H9 (cell line): ENCODE measurements around the gene FGF16. TPM values are rescaled to one million over a fixed set of nuclear protein-coding genes. Genes with fewer than 3 reads are reported as not detected.

ENCODE experiments used
- DNase-seq: peaks from one replicate; pipeline ENCODE4 v3.0.0-alpha.2; 2017
- H2AFZ ChIP-seq: one replicate; pipeline ENCODE4 v1.6.1; 2013; ENCODE audit warnings: mild to moderate bottlenecking, low read length, control low read depth, moderate library complexity
- H2AK5ac ChIP-seq: 2 replicates; pipeline ENCODE4 v1.6.1; 2013; ENCODE audit warnings: low read length, control low read depth, mixed read lengths; ENCODE audit not compliant: insufficient read length
- H2BK120ac ChIP-seq: one replicate; pipeline ENCODE4 v1.6.1; 2013; ENCODE audit warnings: low read depth, mild to moderate bottlenecking, low read length, control low read depth, inconsistent platforms; ENCODE audit not compliant: poor library complexity, severe bottlenecking
- H2BK12ac ChIP-seq: 2 replicates; pipeline ENCODE4 v1.6.1; 2013; ENCODE audit warnings: low read length, control low read depth, mixed read lengths, low read depth; ENCODE audit not compliant: insufficient read length
- H2BK15ac ChIP-seq: 2 replicates; pipeline ENCODE4 v1.6.1; 2013; ENCODE audit warnings: low read depth, low read length, control low read depth
- H2BK20ac ChIP-seq: one replicate; pipeline ENCODE4 v1.6.1; 2013; ENCODE audit warnings: low read depth, mild to moderate bottlenecking, low read length, control low read depth, inconsistent platforms; ENCODE audit not compliant: poor library complexity, severe bottlenecking
- H2BK5ac ChIP-seq: 2 replicates; pipeline ENCODE4 v1.6.1; 2013; ENCODE audit warnings: low read length, control low read depth, mixed read lengths; ENCODE audit not compliant: insufficient read length
- H3K14ac ChIP-seq: 2 replicates; pipeline ENCODE4 v1.6.1; 2013; ENCODE audit warnings: low read length, control low read depth; ENCODE audit not compliant: insufficient read depth
- H3K18ac ChIP-seq: 2 replicates; pipeline ENCODE4 v1.6.1; 2013; ENCODE audit warnings: low read depth, mild to moderate bottlenecking, mixed read lengths, low read length, control low read depth; ENCODE audit not compliant: insufficient read length
- H3K23ac ChIP-seq: 2 replicates; pipeline ENCODE4 v1.6.1; 2013; ENCODE audit warnings: low read length, control low read depth, mixed read lengths, low read depth; ENCODE audit not compliant: insufficient read length
- H3K23me2 ChIP-seq: 2 replicates; pipeline ENCODE4 v1.6.1; 2013; ENCODE audit warnings: low read depth, mild to moderate bottlenecking, mixed read lengths, low read length, control low read depth; ENCODE audit not compliant: insufficient read length, poor library complexity, severe bottlenecking
- H3K27ac ChIP-seq: 2 replicates; pipeline ENCODE4 v1.5.1; 2013; ENCODE audit warnings: low read length, control low read depth, mixed read lengths, low read depth; ENCODE audit not compliant: insufficient read length
- H3K27me3 ChIP-seq: 2 replicates; pipeline ENCODE4 v1.6.1; 2013; ENCODE audit warnings: low read length, control low read depth, inconsistent platforms; ENCODE audit not compliant: insufficient read depth
- H3K4ac ChIP-seq: 2 replicates; pipeline ENCODE4 v1.6.1; 2013; ENCODE audit warnings: low read depth, mild to moderate bottlenecking, control low read depth, inconsistent platforms, low read length, moderate library complexity
- H3K4me1 ChIP-seq: 2 replicates; pipeline ENCODE4 v1.6.1; 2013; ENCODE audit warnings: low read length, control low read depth, inconsistent platforms; ENCODE audit not compliant: insufficient read depth
- H3K4me2 ChIP-seq: 2 replicates; pipeline ENCODE4 v1.6.1; 2013; ENCODE audit warnings: low read length, control low read depth, mixed read lengths; ENCODE audit not compliant: insufficient read length, insufficient read depth
- H3K56ac ChIP-seq: 2 replicates; pipeline ENCODE4 v1.6.1; 2013; ENCODE audit warnings: low read depth, mild to moderate bottlenecking, mixed read lengths, low read length, control low read depth; ENCODE audit not compliant: insufficient read length
- H3K79me1 ChIP-seq: 2 replicates; pipeline ENCODE4 v1.6.1; 2013; ENCODE audit warnings: low read depth, mild to moderate bottlenecking, moderate library complexity, low read length, control low read depth, inconsistent platforms; ENCODE audit not compliant: insufficient read depth, poor library complexity, severe bottlenecking
- H3K79me2 ChIP-seq: 2 replicates; pipeline ENCODE4 v1.6.1; 2013; ENCODE audit warnings: low read length, control low read depth, inconsistent platforms; ENCODE audit not compliant: insufficient read depth
- H3K9ac ChIP-seq: 2 replicates; pipeline ENCODE4 v1.6.1; 2013; ENCODE audit warnings: low read length, control low read depth, mixed read lengths; ENCODE audit not compliant: insufficient read length; ENCODE audit errors: extremely low read depth
- H3K9me3 ChIP-seq: one replicate; pipeline ENCODE4 v1.6.1; 2013; ENCODE audit warnings: low read depth, low read length, inconsistent platforms; ENCODE audit not compliant: control insufficient read depth
- H3T11ph ChIP-seq: one replicate; pipeline ENCODE4 v1.6.1; 2013; ENCODE audit warnings: mild to moderate bottlenecking, low read length, control low read depth, inconsistent platforms
- H4K20me1 ChIP-seq: one replicate; pipeline ENCODE4 v1.6.1; 2013; ENCODE audit not compliant: control insufficient read depth, insufficient read length, insufficient read depth
- H4K5ac ChIP-seq: 2 replicates; pipeline ENCODE4 v1.6.1; 2013; ENCODE audit warnings: low read depth, mild to moderate bottlenecking, mixed read lengths, low read length, control low read depth; ENCODE audit not compliant: insufficient read length
- H4K8ac ChIP-seq: replicated peaks from 2 replicates; pipeline ENCODE4 v1.6.1; 2013; ENCODE audit warnings: low read length, control low read depth, mixed read lengths, low read depth; ENCODE audit not compliant: insufficient read length
- H4K91ac ChIP-seq: 2 replicates; pipeline ENCODE4 v1.6.1; 2013; ENCODE audit warnings: low read depth, mild to moderate bottlenecking, moderate library complexity, mixed read lengths, low read length, control low read depth; ENCODE audit not compliant: insufficient read length
- H3K27ac Mint-ChIP-seq, 3 experiments: 2 replicates in 2 of 3; 3 replicates in 1 of 3; pipeline ENCODE4 v1.8.0; 2020 to 2021; ENCODE audit warnings: mixed read lengths in 3 of 3, mild to moderate bottlenecking in 1 of 3, moderate library complexity in 1 of 3
- H3K27me3 Mint-ChIP-seq: 2 replicates; pipeline ENCODE4 v1.8.0; 2021; ENCODE audit warnings: low read depth, mild to moderate bottlenecking, moderate library complexity, mixed read lengths
- H3K36me3 Mint-ChIP-seq, 3 experiments: 2 replicates in 2 of 3; 3 replicates in 1 of 3; pipeline ENCODE4 v1.8.0; 2020 to 2021; ENCODE audit warnings: low read depth in 3 of 3, mixed read lengths in 3 of 3; ENCODE audit not compliant: insufficient read depth in 1 of 3
- H3K4me1 Mint-ChIP-seq, 2 experiments: 2 replicates each; pipeline ENCODE4 v1.8.0; 2020; ENCODE audit warnings: mixed read lengths in 2 of 2
- H3K4me3 Mint-ChIP-seq, 2 experiments: 2 replicates in 1 of 2; 3 replicates in 1 of 2; pipeline ENCODE4 v1.8.0; 2020 to 2021; ENCODE audit warnings: mild to moderate bottlenecking in 2 of 2, mixed read lengths in 2 of 2, moderate library complexity in 1 of 2
- H3K9me3 Mint-ChIP-seq, 2 experiments: 2 replicates in 1 of 2; 3 replicates in 1 of 2; pipeline ENCODE4 v1.8.0; 2020; ENCODE audit warnings: mild to moderate bottlenecking in 2 of 2, mixed read lengths in 2 of 2, moderate library complexity in 1 of 2
- CTCF ChIP-seq: fragments of 200-600 bp; sonication (generic); conservative IDR thresholded peaks from 3 replicates; pipeline ENCODE4 v1.8.0; 2021; ENCODE audit warnings: antibody characterized with exemption, mild to moderate bottlenecking
- WGBS: extraction: QIAGEN DNeasy Blood & Tissue Kit; methylation state at CpG from one replicate; pipeline ENCODE4 v1.1.7; 2013; ENCODE audit warnings: missing lambda C conversion rate, low lambda C conversion rate, mixed read lengths; ENCODE audit not compliant: insufficient read length; ENCODE audit errors: extremely low coverage; 5-methylcytosine and 5-hydroxymethylcytosine counted together
- total RNA-seq: library from RNA; stranded (reverse); gene quantifications from 2 replicates; pipeline ENCODE4 v1.2.1, GENCODE V29; 2021

The FGF16 gene
- total RNA-seq, 1 experiment from 2014 or later = 2.8 TPM

GRCh38 chrX:77450415-77450814 is 3.2 kb downstream of the FGF16 start:
- Mint-ChIP-seq H3K27me3 (peaks cover 20% of the 10 kb centered on the region), H3K9me3 (peaks cover 59 to 71% of the 10 kb centered on the region in 2 experiments)

More at GRCh38 chrX:77450415-77450814, 3.2 kb downstream of the FGF16 start:
- H3K4me1 ChIP-seq = no peaks in the 10 kb centered on the region
- no peak overlapping the region for H2BK5ac ChIP-seq
- H3K79me1 ChIP-seq = no peaks in the 10 kb centered on the region
- no peak overlapping the region for H3K27ac Mint-ChIP-seq
- no peak overlapping the region for H3K4ac ChIP-seq
- no peak overlapping the region for H2BK12ac ChIP-seq
- no peak overlapping the region for H3K4me3 Mint-ChIP-seq
- WGBS = no CpG with 5 or more reads among the region's 3 CpGs
- peaks cover 5 to 8% of the 10 kb centered on the region in 2 experiments for H3K4me1 Mint-ChIP-seq
- no peaks in the 10 kb centered on the region for H3K27me3 ChIP-seq
- peaks cover 4% of the 10 kb centered on the region for H3K9me3 ChIP-seq
- no peak overlapping the region for H3K18ac ChIP-seq
- no peak for DNase-seq
- H2AK5ac ChIP-seq = no peak overlapping the region
- no peaks in the 10 kb centered on the region for H4K20me1 ChIP-seq
- H3K27ac ChIP-seq = no peak overlapping the region
- no peak overlapping the region for H2BK15ac ChIP-seq
- no peaks in the 10 kb centered on the region for H3K79me2 ChIP-seq
- H3K9ac ChIP-seq = no peak overlapping the region
- H2BK120ac ChIP-seq = no peak overlapping the region
- H4K91ac ChIP-seq = no peak overlapping the region
- no peak overlapping the region for H2AFZ ChIP-seq
- H3T11ph ChIP-seq = no peak overlapping the region
- no peak overlapping the region for H3K23ac ChIP-seq
- H3K14ac ChIP-seq = no peak overlapping the region
- peaks cover 15% of the 10 kb centered on the region for H3K23me2 ChIP-seq
- no peak overlapping the region for H2BK20ac ChIP-seq
- no peak overlapping the region for H3K4me2 ChIP-seq
- H4K8ac ChIP-seq = no peak overlapping the region
- TF ChIP-seq CTCF = no peak
- peaks cover 0 to 14% (median 2%) of the 10 kb centered on the region in 3 experiments; a peak in 5 of 7 replicates for H3K36me3 Mint-ChIP-seq
- no peak overlapping the region for H3K56ac ChIP-seq
- no peak overlapping the region for H4K5ac ChIP-seq
